Measurements from ENCODE around the gene BPIFB4.

BPIFB4 gene

GRCh38 chr20:33148040-33148439 is 68.6 kb downstream of the BPIFB4 start:
- FAIRE-seq (no peak), DNase-seq (ENCODE audit: extremely low spot score, insufficient read length, low read depth) (no peak)

- DNase-seq (ENCODE audit: extremely low spot score, insufficient read length, low read depth) (no peak), FAIRE-seq (no peak)
These were observed 74.8 kb downstream of the BPIFB4 start for GRCh38 chr20:33154252-33154651.

- no peak for FAIRE-seq
- DNase-seq (ENCODE audit: extremely low spot score, insufficient read length, low read depth): no peak
These were observed 79.4 kb downstream of the BPIFB4 start for GRCh38 chr20:33158637-33159385.

GRCh38 chr20:33159713-33160112 is 80.3 kb downstream of the BPIFB4 start:
- DNase-seq (ENCODE audit: extremely low spot score, insufficient read length, low read depth) (no peak), FAIRE-seq (no peak)

- DNase-seq (ENCODE audit: extremely low spot score, insufficient read length, low read depth): no peak
- no peak for FAIRE-seq
These were observed 81.2 kb downstream of the BPIFB4 start for GRCh38 chr20:33160681-33161080.

All from GM18507 (cell line).